AG10803 (cell line): Measurements from ENCODE around the gene SRGAP1.
A peak's percentile ranks its signal among the peaks of the same experiment; 100 is the strongest.

Experiments
- DNase-seq: peaks from one replicate; pipeline ENCODE4 v3.0.0; 2010; ENCODE audit warnings: low read depth
- H3K4me3 ChIP-seq: 2 replicates; pipeline ENCODE4 v1.5.1; 2011; ENCODE audit warnings: mild to moderate bottlenecking, low read length, control low read depth
- CTCF ChIP-seq: conservative IDR thresholded peaks from 2 replicates; pipeline ENCODE4 v1.5.1; 2011; ENCODE audit warnings: mild to moderate bottlenecking, low read length, control low read depth, inconsistent platforms

Gene SRGAP1

GRCh38 chr12:63945777-63946176 lies 101.3 kb downstream of the SRGAP1 start:
- no peak for DNase-seq
- H3K4me3 ChIP-seq, result no peak overlapping the region
- no peak for TF ChIP-seq CTCF

GRCh38 chr12:63948211-63948610 lies 103.7 kb downstream of the SRGAP1 start:
- TF ChIP-seq CTCF, result no peak
- H3K4me3 ChIP-seq, result no peak overlapping the region
- no peak for DNase-seq

GRCh38 chr12:63949902-63950301 lies 105.4 kb downstream of the SRGAP1 start:
- DNase-seq, result peak; percentile 38
- TF ChIP-seq CTCF, result no peak; the same call in 1 of the 2 replicates
- no peak overlapping the region for H3K4me3 ChIP-seq

GRCh38 chr12:63952995-63953394 lies 108.5 kb downstream of the SRGAP1 start:
- DNase-seq, result no peak
- no peak overlapping the region for H3K4me3 ChIP-seq
- no peak for TF ChIP-seq CTCF

- peak overlapping the region; percentile 15; the same call in 1 of the 2 replicates for H3K4me3 ChIP-seq
- DNase-seq, result peak; percentile 58
- no peak for TF ChIP-seq CTCF
Observed at GRCh38 chr12:63955831-63956666, 111.5 kb downstream of the SRGAP1 start.

- H3K4me3 ChIP-seq, result no peak overlapping the region
- DNase-seq, result no peak
- no peak for TF ChIP-seq CTCF
Observed at GRCh38 chr12:63957496-63957895, 113.0 kb downstream of the SRGAP1 start.
